IPS-18c (cell line): ENCODE data around the gene SF1.
A peak's percentile ranks its signal among the peaks of the same experiment; 100 is the strongest.

Experiments
- H3K4me3 ChIP-seq: 2 replicates; pipeline ENCODE4 v1.7.0; 2013; ENCODE audit warnings: low read depth, mild to moderate bottlenecking, low read length, moderate library complexity; ENCODE audit not compliant: insufficient read depth
- H3K9me3 ChIP-seq: one replicate; pipeline ENCODE4 v1.6.1; 2013; ENCODE audit warnings: mild to moderate bottlenecking, low read length, moderate library complexity; ENCODE audit not compliant: control insufficient read depth, insufficient read depth

The SF1 gene

DNA sequence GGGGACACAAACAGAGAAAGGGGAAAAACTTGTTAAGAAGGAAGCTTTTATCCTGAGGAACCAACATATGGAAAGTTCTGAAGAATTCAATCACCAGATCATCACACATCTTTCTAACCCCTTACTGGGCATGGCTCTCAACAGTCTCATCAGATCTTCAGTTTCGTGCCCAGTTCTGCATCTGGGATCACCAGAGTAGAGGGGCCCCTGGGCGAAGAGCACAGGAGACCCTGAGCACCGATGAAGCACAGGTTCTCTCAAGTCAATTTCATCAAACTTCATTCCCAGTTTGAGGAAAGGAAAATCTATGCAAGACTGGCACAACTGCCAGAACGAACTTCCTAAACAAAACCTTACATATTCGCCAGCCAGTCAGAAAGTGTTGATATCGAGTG, 10.0 kb downstream of the SF1 start:
- no peaks in the 10 kb centered on the region for H3K9me3 ChIP-seq
- H3K4me3 ChIP-seq, result no peak overlapping the region

DNA sequence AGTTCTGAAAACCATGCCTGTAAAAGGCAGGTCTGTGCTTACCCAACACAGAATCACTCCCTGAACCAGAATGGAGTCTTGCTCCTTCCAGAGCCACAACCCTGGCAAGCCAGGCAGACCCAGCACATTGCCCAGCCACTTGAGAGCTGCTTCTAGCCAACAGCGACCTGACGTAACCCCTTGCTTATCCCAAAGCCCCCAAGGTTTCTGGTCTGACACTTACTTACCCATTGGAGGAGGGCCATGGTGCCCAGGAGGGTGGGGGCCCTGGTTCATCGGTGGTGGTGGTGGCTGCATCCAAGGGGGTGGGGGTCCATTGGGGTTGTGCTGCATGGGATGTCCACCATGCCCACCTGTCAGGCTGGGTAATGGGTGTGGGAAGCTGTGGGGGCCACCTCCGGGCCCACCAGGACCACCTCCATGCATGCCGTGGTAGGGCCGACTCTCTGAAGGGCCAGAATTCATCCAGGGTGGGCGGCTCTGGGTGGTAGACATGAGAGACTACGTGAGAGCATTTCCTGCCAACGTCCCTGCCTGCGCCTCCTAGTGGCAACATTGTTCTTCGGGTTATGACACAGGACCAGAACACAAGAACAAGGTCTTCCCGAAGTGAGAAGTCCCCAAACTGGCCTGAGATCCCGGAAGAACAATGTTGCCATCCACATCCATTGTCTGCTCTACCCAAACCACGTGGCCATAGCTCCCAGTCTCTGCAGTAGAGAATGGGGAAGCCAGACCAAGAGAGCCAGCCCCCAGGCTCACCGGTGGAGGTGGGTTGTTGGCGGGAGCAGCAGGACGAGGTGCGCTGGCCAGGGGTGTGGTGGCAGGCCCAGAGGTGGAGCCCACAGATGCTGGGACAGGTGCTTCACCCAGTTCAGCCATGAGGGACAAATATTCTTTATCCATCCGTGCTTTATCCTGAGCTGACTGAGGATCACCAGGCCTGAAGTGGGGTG, 10.7 kb downstream of the SF1 start:
- H3K4me3 ChIP-seq, result peak overlapping the region; percentile 6; the same call in 1 of the 2 replicates
- H3K9me3 ChIP-seq, result no peaks in the 10 kb centered on the region

DNA sequence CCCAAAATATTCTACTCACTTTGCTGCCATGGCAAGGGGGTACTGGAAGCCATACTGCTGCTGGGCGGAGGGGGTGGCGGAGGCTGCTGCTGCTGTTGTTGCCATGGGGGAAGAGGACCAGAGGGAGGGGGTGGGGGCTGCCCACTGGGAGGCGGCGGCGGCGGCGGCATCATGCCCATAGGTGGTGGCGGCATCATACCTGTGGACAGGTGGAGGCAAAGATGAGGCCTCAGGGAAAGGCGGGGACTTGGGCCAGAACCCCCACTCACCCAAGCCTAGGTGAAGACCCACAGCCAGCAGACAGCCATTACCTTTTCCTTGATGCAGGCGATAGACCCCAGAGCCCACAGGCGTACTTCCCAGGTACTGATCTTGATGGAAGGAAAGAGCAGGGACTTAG, 11.5 kb downstream of the SF1 start:
- Histone ChIP-seq H3K9me3 (no peaks in the 10 kb centered on the region), H3K4me3 (no peak overlapping the region)

DNA sequence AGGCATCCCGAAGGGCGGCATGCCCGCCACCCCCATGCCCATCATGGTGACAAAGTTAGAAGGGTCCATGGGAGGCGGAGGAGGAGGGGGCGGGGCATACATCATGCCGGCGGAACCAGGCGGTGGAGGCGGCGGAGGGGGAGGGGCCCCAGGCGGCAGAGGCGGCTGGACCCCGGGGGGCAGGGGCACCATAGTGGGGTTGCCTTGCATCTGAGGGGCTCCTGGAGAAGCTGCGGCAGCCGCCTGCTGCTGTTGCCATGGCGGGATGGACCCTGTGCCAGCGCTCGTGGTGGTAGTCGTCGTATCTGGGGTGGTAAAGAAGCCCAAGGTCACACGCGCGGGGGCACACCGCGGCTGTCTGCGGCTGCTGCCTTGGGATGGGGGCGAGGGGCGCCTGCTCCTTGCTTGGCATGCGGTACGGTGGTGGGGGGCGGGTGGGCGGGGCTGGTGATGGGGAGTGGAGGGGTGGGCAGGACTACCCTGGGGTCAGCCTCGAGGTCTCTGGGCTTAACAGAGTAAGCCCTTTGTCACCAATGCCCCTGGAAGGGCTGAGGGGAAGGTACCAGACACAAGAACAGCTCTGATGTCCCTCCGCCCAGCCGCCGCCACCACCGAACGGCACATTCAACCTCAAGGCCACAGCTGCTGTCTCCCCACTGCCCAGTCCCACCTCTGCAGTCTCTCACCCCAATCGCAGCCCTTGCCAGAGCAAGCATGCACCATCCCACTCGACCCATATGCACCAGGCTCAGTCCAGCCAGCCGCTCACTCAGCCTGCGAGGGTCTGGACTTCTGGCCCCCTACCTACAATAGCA, 12.3 kb downstream of the SF1 start:
- Histone ChIP-seq H3K9me3 (no peaks in the 10 kb centered on the region), H3K4me3 (no peak overlapping the region)

DNA sequence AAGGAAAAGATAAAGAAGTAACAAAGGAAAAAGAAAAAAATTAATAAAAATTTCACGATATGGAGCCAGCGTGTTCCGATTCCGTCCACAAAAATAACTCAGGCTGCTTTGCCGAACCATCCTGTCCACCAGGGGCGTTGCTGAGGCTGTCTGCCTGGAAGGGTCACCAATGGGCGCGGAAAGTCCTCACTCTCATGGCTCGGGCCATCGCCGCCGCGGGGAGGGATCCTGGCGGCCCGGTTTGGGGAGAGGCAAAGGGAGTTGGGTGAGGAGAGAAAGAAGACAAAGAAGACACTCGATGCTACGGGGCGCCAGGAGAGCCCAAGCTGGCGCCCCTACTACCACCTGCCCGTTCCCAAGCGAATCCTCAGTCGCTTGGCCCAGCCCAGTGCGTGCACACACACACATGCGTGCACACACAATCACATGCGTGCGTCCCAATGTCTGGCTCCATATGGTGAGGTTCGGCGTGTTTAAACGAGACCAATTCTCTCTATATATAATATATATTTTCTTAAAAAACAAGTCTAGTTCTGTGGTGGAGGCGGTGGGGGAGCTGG, 13.0 kb downstream of the SF1 start:
- no peak overlapping the region; the same call in 1 of the 2 replicates for H3K4me3 ChIP-seq
- no peaks in the 10 kb centered on the region for H3K9me3 ChIP-seq

DNA sequence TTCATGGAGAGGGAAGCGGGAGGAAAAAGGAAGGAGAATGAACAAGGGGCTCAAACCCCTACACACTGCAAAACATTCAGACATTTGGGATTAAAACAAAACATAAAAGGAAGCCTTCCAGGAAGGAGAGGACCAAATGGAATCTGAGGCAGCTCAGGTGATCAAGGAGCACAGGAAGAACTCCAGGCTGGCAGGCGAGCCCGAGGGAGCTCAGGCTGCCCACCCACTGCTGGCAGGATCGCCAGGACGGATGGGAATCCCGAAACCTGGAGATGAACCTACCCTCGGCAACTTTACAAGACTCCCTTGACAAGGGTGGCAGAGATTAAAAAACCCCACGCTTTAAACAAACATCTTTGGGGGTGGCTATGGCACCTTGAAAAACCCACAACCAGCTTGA, 13.6 kb downstream of the SF1 start:
- Histone ChIP-seq H3K4me3 (no peak overlapping the region), H3K9me3 (no peaks in the 10 kb centered on the region)

DNA sequence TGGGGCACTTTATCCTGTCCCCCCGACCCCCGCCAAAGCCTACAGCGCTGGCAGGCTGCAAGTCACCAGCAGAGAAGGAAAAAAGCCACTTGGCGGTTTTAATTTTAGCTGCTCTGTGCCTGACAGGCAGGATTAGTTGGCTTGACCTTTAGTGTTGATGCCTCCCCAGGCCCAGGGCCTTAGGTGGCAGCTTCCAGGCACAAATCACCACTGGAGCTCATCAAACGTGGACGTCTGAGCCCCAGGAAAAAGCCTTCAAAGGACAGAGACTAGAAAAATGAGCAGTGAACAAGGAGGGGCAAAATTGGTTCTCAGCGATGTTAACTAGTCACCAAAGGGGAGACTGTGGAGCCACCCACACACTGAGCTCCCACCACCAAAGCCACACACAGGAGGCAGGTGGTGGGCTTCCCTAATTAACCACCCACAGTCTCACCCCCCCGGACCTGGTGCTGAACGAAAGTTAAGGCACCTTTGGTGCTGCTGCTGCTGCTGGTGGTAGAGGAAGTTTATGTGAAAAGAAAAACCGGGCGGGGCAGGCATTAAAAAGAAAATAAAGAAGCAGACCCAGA, 14.2 kb downstream of the SF1 start:
- no peaks in the 10 kb centered on the region for H3K9me3 ChIP-seq
- H3K4me3 ChIP-seq, result 0 out of 2 replicates have a peak overlapping the region, but pooled peaks have one; percentile 4

DNA sequence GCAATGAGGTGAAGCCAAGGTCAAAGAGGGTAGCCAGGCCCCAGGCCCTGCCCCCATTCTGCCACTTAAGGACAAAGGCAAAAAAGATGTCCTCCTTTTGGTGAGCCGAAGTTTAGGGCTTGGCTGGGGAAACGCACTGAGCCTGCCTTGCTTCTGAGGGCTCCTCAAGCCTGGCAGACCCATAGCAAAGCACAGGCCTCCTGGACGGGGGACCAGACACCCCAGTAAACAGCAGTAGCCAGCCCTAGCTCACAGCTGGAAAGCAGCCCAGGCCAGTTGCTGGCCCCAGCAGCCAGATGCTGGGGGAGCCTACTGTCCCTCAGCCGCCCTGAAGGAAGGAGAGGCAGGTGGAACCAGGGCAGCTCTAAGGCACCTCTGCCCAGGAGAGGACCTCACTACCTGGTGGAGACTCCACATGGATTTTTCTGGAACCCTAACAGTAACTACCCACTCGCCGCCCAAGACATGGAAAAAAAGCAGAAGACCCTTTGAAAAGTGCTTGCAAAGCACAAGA, 14.8 kb downstream of the SF1 start:
- Histone ChIP-seq H3K9me3 (no peaks in the 10 kb centered on the region), H3K4me3 (peak overlapping the region; percentile 4; the same call in 1 of the 2 replicates)

DNA sequence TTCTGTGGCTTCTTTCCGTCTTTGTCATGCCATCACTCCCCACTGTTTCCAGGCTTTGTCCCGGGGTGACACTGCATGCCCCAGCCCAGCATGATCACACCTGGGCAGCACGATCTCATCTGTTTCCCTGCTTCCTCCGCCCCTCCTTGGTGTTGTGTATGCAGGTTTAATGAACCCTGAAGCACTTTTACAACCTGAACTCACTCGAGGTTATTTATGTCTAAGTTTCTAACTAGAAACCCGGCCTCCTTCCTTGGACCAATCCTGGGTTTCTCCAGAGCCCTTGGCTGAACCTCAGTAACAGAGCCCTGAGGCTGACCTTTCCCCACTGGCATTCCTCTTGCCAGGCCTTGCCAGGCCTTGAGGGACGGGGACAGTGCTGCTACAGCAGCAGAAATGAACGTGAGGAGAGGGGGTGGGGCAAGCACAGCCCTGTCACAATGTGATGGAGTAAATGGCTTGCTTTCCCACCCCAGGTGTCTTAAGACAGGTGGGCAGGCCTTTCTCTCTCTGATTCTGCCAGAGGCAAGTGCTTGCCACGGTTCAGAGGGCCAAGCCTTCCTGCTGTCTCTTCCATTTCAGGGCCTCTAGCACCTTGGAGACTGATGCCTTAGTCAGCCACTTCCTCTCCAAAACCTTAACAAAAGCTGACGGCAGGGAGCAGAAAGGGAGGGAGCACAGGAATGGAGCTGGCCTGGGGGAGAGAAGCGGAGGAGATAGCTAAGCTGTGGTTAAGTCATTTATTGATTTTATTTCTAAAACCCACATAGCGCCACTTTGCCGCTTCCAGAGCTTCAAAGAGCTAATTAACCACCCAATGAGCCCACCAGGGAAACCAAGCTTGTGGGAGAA, 15.4 kb downstream of the SF1 start:
- Histone ChIP-seq H3K4me3 (no peak overlapping the region), H3K9me3 (no peaks in the 10 kb centered on the region)

DNA sequence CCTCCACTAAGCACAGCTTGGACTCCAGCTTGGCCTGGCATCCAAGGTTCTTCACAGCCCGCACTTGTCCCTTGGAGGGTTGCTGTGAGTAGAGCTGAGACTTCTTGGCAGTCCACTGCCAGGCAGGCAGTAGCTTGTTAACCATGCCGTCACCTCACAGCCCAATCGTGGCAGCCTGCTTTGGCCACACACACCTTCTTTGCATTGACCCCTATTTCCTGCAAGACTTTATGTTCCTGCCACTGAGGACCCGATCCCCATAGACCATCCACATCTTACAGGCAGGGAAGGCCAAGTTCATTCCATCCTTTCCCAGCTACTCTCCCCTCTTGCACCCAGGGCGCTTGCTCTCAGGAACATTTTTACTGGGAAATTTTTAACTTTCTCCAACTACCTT, 16.1 kb downstream of the SF1 start:
- Histone ChIP-seq H3K4me3 (peak overlapping the region; percentile 22; the same call in 1 of the 2 replicates), H3K9me3 (no peaks in the 10 kb centered on the region)

DNA sequence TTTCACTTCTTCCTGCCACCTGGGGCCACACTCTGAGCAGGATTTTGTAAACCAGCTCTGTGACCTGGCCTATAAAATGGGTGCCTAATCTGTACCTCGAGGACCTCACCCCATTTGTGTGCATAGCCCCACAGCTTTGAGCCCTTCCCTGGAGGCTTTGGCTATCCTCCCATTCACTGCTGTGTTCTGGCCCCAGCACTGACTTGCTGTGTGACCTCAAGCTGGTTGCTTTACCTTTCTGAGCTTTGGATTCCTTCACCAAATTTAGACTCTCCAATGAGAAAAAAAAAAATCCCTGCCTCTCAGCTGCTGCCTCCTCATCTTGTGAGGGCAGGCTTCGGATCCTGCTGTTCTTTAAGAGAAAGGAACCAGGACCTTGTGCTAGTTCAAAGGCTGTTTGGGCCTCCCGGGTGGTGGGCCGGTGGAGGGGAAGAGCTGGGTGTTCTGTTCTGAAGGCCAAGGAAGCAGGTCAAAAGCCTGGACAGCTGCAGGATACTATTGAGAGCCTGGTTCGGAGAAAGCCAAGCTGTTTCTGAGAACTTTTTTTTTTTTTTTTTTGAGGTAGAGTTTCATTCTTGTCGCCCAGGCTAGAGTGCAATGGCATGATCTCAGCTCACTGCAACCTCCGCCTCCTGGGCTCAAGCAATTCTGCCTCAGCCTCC, 17.5 kb downstream of the SF1 start:
- H3K9me3 ChIP-seq, result no peaks in the 10 kb centered on the region
- H3K4me3 ChIP-seq, result no peak overlapping the region

DNA sequence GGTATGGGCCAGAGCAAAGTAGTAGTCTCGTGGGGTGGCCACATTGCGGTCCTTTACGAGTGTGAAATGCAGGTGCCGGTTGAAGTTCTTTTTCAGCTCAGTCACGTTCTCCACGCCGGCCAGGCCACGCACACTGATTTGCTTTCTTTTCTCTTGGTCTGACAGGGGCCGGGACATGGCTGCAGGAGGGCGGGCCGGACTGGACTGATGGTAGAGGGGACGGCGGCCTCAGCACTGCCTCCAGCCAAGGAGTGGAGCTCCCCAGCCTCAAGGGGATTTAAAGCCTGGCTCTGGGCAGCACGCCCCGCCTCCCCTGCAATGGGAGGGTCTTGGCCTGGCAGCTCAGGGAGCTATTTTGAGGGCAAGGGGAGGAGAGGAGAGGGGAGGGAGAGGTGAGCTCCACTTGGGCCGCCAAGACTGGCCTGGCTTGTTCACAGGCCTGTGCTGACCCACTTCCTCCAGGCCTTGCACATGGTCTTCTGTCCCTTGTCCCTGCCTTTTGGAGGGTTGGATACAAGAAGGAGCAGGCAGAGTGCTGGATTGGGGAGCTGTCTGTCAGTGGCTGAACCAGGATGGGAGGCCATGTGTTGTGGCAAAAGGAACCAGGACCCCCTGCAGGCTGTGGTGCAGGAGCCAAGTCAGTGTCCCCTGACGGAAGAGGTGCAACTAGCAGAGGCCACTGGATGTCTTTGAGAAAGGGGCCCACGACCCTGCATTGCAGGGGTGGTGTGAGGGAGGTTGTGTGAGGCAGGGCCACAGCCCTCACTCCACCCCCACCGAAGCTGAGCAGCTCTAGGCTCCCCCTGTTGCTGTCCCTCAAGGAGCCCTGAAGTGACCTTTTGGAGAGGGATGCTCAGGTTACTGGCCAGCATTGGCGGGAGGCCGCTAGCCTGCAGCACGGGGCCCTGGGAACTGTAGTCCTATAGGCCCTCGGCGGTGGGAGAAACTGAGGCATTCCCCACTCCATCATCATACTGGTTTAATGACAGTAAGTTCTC, 18.3 kb downstream of the SF1 start, which contains the start of gene PYGM:
PYGM (minus strand) TSS at position 253 of the 998 bp plus-strand sequence; CDS start at position 177, 76 bp downstream.
- Histone ChIP-seq H3K4me3 (0 out of 2 replicates have a peak within 1 kb of the TSS, but pooled peaks have one; percentile 9), H3K9me3 (no peaks in the 10 kb centered on the region)

DNA sequence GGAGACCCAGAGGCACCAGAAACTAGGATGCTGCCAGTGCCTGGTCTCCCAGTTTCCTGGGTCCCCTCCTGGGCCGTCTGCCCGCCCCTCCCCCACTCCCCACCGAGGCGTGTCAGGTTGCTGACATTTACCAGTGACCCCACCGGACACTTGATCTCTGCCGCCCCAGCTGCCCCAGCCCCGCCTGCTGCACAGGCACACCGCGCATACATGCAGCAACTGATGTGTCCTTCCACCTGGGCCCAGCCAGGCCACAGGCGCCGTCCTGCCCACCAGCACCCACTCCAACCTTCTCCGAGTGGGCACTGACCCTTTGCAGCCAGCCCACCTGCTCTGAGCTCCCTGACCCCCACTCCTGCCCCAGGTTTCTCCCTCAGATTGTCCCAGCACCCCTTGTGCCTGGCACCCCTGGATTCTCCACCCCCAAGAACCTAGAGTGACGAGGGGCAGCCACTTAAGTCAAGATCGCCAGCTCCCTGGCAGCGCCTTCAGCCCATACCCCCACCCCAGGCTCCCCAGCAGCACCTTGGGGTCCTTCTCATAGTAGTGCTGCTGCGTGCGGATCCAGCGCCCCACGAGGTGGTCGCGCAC, 19.1 kb downstream of the SF1 start:
- H3K4me3 ChIP-seq, result 0 out of 2 replicates have a peak overlapping the region, but pooled peaks have one; percentile 9
- no peaks in the 10 kb centered on the region for H3K9me3 ChIP-seq

DNA sequence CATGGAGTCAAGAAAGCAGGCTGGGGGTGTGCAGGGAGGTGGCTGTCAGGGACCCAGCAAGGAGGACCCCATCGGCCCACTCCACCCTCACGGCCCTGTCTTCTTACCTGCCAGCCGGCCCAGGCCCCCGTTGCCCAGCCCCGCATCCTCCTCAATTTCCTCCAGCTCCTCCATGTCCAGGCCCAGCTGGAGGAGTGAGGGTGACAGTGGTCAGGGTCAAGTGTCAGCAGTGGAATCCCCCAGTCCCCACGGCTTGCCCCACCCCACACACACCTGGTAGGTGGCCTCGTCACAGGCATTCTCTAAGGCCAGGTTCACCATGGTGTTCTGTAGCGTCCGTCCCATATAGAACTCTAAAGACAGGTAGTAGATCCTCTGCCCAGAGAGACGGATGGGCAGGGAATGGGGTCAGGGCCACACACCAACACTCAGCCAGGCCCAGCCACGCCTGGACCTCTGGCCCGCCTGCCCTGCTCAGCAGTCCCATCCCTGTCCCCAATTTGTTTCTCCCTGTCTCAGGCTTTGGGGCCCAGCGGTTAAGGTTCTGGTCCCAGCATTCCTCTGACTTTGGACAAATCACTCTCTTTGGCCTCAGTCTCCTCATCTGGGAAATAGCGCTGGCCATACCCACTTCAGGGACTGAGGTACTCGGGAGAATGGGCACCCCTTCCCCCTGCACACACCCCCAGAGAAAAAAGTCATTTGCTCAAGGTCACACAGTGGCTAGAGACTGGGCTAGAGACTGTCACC, 19.8 kb downstream of the SF1 start:
- H3K4me3 ChIP-seq, result no peak overlapping the region

More for the DNA sequence above, 19.8 kb downstream of the SF1 start:
- no peaks in the 10 kb centered on the region for H3K9me3 ChIP-seq
